GM21528 (cell line): ENCODE results near the gene BUD13.
"Not testable (repeated sequence)": the region's sequence is repeated elsewhere in the genome, so short reads cannot be mapped to it uniquely, and the experiment has no call there.

ENCODE experiments used
- ATAC-seq: cut with Tn5 transposase; IDR thresholded peaks from one replicate; pipeline ENCODE4 v1.9.1; 2021; ENCODE audit warnings: mild to moderate bottlenecking, moderate library complexity; ENCODE audit not compliant: unreplicated experiment, low FRiP score

BUD13 gene

GRCh38 chr11:116772443-116773202, at the start of gene BUD13:
BUD13 (minus strand) TSS chr11:116772987; CDS start chr11:116772964, 23 bp downstream.
- peak; percentile 88 for ATAC-seq

- no peak for ATAC-seq
These were observed 49.8 kb upstream of the BUD13 start for GRCh38 chr11:116822575-116822974.

- no peak for ATAC-seq
These were observed 48.5 kb upstream of the BUD13 start for GRCh38 chr11:116821050-116821918.

GRCh38 chr11:116819049-116819448, 46.3 kb upstream of the BUD13 start:
- no peak for ATAC-seq

- ATAC-seq = no peak
These were observed 41.7 kb upstream of the BUD13 start for GRCh38 chr11:116814502-116814901.

- no peak for ATAC-seq
These were observed 41.1 kb upstream of the BUD13 start for GRCh38 chr11:116813781-116814471.

GRCh38 chr11:116813170-116813569, 40.4 kb upstream of the BUD13 start:
- ATAC-seq = no peak

- no peak for ATAC-seq
These were observed 39.3 kb upstream of the BUD13 start for GRCh38 chr11:116812109-116812508.

GRCh38 chr11:116811194-116811593, 38.4 kb upstream of the BUD13 start:
- ATAC-seq = no peak

GRCh38 chr11:116808262-116809175, 35.7 kb upstream of the BUD13 start:
- no peak for ATAC-seq

- no peak for ATAC-seq
These were observed 34.9 kb upstream of the BUD13 start for GRCh38 chr11:116807601-116808261.

- no peak for ATAC-seq
These were observed 31.2 kb upstream of the BUD13 start for GRCh38 chr11:116804001-116804400.

- not testable (repeated sequence) for ATAC-seq
These were observed 28.9 kb upstream of the BUD13 start for GRCh38 chr11:116801662-116802061.

GRCh38 chr11:116800610-116801009, 27.8 kb upstream of the BUD13 start:
- ATAC-seq = no peak

- ATAC-seq = no peak
These were observed 25.6 kb upstream of the BUD13 start for GRCh38 chr11:116798368-116798767.

- ATAC-seq = no peak
These were observed 25.0 kb upstream of the BUD13 start for GRCh38 chr11:116797816-116798215.

- ATAC-seq = no peak
These were observed 23.8 kb upstream of the BUD13 start for GRCh38 chr11:116796548-116796947.

GRCh38 chr11:116794851-116795250, 22.1 kb upstream of the BUD13 start:
- no peak for ATAC-seq

GRCh38 chr11:116793772-116794097, 20.9 kb upstream of the BUD13 start:
- no peak for ATAC-seq
